Measurements from ENCODE around the gene FOXP1. TPM values are rescaled to one million over a fixed set of nuclear protein-coding genes. Genes with fewer than 3 reads are reported as not detected.

Gene FOXP1
- total RNA-seq, 1 donor from 2014 or later: 195 TPM

DNA sequence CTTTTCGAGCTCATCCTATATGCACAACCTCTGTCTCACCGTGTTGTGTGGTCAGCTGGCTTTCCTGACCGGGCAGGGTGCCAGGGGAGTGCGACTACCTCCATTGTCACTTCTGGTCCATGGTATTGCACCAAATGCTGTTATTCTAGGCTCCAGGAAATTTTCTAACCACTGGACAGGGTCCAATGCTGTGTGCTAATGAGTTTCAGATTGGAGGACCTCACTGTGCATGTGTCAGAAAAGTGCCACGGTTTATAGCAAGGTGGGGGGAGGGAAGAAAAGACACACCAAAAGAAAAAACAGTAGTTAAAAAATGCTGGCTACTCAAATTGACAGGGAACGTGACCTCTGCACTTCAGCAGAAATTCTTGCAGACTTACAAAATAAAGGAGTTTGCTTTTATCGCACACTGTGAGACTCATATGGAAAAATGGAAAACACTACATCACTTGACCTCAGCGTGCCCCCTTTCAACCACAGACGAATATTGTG is 480.1 kb downstream of the FOXP1 start:
- peak overlapping the region; percentile 39 for H3K4me3 Mint-ChIP-seq (ENCODE audit: unreplicated experiment)
- TF ChIP-seq, protein P1, sequence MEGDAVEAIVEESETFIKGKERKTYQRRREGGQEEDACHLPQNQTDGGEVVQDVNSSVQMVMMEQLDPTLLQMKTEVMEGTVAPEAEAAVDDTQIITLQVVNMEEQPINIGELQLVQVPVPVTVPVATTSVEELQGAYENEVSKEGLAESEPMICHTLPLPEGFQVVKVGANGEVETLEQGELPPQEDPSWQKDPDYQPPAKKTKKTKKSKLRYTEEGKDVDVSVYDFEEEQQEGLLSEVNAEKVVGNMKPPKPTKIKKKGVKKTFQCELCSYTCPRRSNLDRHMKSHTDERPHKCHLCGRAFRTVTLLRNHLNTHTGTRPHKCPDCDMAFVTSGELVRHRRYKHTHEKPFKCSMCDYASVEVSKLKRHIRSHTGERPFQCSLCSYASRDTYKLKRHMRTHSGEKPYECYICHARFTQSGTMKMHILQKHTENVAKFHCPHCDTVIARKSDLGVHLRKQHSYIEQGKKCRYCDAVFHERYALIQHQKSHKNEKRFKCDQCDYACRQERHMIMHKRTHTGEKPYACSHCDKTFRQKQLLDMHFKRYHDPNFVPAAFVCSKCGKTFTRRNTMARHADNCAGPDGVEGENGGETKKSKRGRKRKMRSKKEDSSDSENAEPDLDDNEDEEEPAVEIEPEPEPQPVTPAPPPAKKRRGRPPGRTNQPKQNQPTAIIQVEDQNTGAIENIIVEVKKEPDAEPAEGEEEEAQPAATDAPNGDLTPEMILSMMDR (IDR thresholded peaks at IDR 0.05): no peak

DNA sequence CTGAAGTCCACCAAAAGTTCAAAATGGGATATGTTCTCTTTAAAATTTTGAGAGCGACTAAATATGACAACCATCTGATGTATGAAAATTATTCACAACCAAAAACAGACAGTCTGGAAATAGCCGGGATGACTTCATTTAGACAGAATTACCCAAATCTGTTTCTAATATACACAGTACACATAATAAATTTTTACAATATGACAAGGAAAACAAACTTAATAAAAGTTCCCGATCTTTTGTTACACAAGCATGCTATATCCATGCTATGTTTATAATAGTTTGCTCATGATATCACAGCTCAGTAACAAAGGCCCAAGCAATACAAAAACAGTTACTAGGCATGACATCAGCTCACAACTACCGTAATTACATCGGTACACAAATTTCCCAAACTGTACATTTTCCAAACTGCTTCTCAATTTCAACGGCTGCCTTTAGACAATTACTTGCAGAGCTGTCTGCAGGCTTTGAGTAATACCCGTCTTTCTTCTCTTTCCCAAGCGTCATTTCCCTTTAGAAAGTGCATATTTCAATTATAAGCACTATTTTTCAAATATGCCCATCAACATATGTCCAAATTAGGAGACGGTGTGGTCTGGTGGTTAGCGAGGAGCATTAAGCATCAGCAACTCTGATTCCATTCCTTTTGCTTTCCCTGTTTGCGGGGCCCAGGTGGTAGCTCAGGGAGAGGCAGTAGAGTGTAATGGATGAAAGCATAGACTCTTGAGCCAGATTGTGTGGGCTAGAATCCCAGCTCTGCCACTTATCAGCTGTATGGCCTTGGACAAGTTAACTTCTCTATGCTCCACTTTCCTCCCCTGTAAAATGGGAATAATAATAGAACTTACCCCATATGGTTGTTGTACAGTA is 481.2 kb downstream of the FOXP1 start:
- H3K9me3 Mint-ChIP-seq (ENCODE audit: unreplicated experiment): no peaks in the 10 kb centered on the region
- TF ChIP-seq, protein P1 (IDR thresholded peaks at IDR 0.05): no peak
- peak overlapping the region; percentile 46 for H3K4me3 Mint-ChIP-seq (ENCODE audit: unreplicated experiment)
- H3K27me3 Mint-ChIP-seq (ENCODE audit: unreplicated experiment): no peaks in the 10 kb centered on the region
- DNase-seq (ENCODE audit: extremely low spot score, unreplicated experiment): no peak
- H3K4me1 Mint-ChIP-seq (ENCODE audit: unreplicated experiment): peaks cover 68% of the 10 kb centered on the region
- peak overlapping the region; percentile 95 for H3K27ac Mint-ChIP-seq (ENCODE audit: unreplicated experiment)
- H3K36me3 Mint-ChIP-seq (ENCODE audit: unreplicated experiment): peaks cover 4% of the 10 kb centered on the region

More for the DNA sequence above, 480.1 kb downstream of the FOXP1 start:
- Mint-ChIP-seq H3K9me3 (ENCODE audit: unreplicated experiment) (no peaks in the 10 kb centered on the region), H3K27me3 (ENCODE audit: unreplicated experiment) (no peaks in the 10 kb centered on the region), H3K36me3 (ENCODE audit: unreplicated experiment) (peaks cover 3% of the 10 kb centered on the region), H3K4me1 (ENCODE audit: unreplicated experiment) (peaks cover 80% of the 10 kb centered on the region), H3K27ac (ENCODE audit: unreplicated experiment) (peak overlapping the region; percentile 95)
- DNase-seq (ENCODE audit: extremely low spot score, unreplicated experiment): no peak

DNA sequence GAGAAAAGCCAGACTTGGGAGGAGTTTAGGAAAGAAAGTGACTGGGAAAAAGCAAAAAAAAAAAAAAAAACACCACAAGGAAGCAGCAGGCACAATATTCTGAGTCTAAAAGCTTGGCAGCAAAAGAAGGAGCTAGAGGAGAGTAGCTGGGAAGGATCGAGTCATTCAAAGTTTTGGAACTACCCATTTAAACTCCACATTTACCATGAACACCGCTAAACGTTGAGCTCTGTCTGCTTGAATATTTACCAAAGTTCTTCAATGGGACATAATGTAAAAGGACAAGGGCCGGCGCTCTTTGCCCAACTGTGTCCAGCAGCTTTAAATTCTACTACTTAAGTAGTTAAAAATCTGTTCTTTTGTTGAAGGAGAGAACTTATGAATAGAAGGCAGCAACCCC is 481.9 kb downstream of the FOXP1 start:
- H3K4me1 Mint-ChIP-seq (ENCODE audit: unreplicated experiment): peaks cover 63% of the 10 kb centered on the region
- no peaks in the 10 kb centered on the region for H3K9me3 Mint-ChIP-seq (ENCODE audit: unreplicated experiment)
- peak overlapping the region; percentile 95 for H3K27ac Mint-ChIP-seq (ENCODE audit: unreplicated experiment)
- peak overlapping the region; percentile 11 for H3K4me3 Mint-ChIP-seq (ENCODE audit: unreplicated experiment)
- DNase-seq (ENCODE audit: extremely low spot score, unreplicated experiment): no peak
- no peaks in the 10 kb centered on the region for H3K27me3 Mint-ChIP-seq (ENCODE audit: unreplicated experiment)
- H3K36me3 Mint-ChIP-seq (ENCODE audit: unreplicated experiment): peaks cover 10% of the 10 kb centered on the region
- TF ChIP-seq, protein P1 (IDR thresholded peaks at IDR 0.05): no peak

DNA sequence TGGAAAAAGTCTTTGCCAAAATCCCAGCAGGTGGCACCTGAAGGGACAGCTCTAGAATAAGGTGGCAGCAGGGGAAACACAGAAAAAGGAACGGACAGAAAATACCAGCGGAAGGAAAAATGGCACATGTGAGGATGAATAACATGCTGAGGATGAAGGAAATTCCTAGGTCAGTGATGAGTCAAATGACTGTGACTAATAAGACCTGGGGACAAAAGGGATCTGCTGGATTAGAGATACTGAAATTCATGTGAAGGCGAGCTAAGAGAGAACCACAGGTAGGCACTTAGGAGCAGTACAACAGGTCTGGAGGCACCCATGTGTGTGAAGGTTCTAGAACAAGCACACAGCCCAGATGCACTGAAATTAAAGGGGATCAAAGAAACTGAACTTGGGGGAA is 482.5 kb downstream of the FOXP1 start:
- no peak for DNase-seq (ENCODE audit: extremely low spot score, unreplicated experiment)
- no peaks in the 10 kb centered on the region for H3K27me3 Mint-ChIP-seq (ENCODE audit: unreplicated experiment)
- H3K4me1 Mint-ChIP-seq (ENCODE audit: unreplicated experiment): peaks cover 63% of the 10 kb centered on the region
- TF ChIP-seq, protein P1 (IDR thresholded peaks at IDR 0.05): no peak
- H3K27ac Mint-ChIP-seq (ENCODE audit: unreplicated experiment): peak overlapping the region; percentile 95
- peak overlapping the region; percentile 11 for H3K4me3 Mint-ChIP-seq (ENCODE audit: unreplicated experiment)
- H3K9me3 Mint-ChIP-seq (ENCODE audit: unreplicated experiment): no peaks in the 10 kb centered on the region
- peaks cover 11% of the 10 kb centered on the region for H3K36me3 Mint-ChIP-seq (ENCODE audit: unreplicated experiment)

DNA sequence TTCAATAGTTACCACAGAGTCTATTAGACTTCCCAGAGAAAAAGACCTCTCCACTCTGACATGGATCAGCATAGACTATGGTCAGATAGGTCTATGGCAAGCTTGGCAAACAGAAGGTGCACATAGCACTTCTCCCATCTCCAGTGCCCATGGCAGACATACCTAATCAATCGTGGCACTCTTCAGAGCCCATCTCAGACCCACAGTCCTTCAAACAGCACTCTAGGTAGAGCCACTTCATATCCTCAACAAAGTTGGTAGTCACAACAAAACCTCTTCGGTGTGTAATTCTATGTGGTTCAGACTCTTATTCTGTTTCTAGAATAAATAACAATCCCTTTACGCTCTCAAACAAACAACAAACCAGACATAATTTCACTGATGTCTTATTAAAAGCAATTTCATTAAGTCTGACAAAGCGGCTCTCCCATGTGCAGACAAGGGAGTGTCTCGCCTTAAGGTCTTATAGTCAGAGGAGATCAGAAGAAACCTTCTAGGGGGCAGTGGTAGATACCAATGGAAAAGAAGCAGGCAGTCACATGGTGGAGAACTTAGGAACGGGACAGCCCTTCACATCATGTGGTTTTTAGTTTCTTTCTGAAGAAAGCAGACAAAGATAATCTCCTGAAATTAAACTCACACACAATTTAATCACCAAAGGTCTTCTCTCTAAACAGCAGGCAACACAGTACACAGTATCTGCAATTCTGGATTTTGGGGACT is 483.4 kb downstream of the FOXP1 start:
- Mint-ChIP-seq H3K4me1 (ENCODE audit: unreplicated experiment) (peaks cover 55% of the 10 kb centered on the region), H3K9me3 (ENCODE audit: unreplicated experiment) (no peaks in the 10 kb centered on the region), H3K27me3 (ENCODE audit: unreplicated experiment) (no peaks in the 10 kb centered on the region), H3K27ac (ENCODE audit: unreplicated experiment) (peak overlapping the region; percentile 95), H3K36me3 (ENCODE audit: unreplicated experiment) (peaks cover 13% of the 10 kb centered on the region), H3K4me3 (ENCODE audit: unreplicated experiment) (peak overlapping the region; percentile 10)
- TF ChIP-seq, protein P1 (IDR thresholded peaks at IDR 0.05): no peak
- no peak for DNase-seq (ENCODE audit: extremely low spot score, unreplicated experiment)
